ENCODE measurements around the gene TADA1.
A peak's percentile ranks its signal among the peaks of the same experiment; 100 is the strongest.
"Not testable (repeated sequence)": the region's sequence is repeated elsewhere in the genome, so short reads cannot be mapped to it uniquely, and the experiment has no call there.

TADA1 gene

DNA sequence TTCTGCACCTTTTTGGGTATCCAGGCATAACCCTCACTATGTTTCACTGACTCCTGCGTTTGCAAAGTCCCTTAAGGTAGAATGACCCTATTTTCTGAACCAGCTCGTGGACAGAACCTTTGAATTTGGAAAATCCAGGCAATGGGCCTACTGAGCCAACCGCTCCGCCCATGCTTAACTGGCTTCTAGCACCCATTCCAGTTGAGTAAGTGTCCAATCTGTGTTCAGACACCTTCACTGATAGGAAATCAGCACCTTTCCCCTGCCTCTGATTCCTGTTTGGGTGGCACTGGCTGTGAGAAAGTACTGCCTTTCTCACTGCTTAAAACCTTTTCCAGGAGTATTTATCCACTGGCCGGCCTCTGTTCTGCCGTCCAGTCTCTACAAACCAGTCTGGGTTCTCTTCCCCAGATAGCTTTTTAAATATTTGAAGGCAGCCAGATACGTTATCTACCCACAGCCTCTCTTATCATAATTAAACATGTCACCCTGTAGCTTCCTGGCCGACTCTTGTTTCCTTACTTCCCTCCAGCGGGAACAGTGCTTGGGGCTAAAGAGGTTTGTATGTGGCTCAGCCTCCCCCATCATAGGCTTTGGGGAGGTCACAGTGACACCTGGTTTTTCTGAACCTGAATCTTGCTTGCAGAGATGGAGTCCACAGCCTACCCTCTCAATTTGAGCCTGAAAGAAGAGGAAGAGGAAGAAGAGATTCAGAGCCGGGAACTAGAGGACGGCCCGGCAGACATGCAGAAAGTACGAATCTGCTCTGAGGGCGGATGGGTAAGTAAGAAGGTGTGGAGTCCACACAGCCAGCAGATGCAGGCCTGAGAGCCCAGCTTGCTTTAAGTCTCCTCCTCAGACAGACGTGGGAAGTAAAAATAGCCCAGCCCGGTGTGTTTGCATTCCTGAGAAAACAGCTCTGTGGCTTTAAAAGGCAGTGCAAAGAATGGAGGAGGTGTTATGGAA is 35.5 kb downstream of the TADA1 start:
- DNase-seq = no peak

DNA sequence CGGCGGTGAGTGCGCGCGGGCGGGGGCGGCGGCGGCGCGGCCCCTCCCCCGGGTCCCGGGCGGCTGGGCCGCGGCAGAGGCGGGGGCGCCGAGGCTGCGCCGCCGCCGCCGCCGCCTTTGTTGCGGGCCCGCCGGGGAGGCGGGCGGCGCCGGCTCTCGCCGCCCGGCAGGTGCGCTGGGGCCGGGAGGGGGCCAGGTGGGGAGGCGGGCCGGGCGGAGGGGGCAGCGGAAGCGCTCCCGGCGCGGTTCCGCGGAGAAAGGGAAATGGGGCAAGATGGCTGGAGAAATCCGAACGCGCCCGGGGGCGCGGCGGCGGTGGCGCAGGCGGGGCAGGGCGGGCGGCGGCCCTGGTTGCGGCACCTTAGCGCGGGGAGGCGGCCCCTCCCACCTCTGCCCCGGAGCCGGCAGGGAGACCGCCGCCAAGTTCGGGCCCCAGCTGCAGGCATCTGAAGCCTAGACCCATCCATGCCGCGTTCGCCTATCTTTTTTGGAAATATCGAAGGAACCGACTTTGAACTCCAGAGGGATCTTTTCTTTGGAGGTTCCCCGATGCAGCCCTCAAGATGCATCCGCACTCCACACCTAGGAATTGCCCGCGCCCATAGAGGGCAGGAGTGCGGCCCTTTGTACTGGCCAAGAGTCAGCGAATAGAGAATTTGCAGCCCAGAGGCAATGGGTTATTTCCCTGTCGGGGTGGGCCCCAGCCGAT is 36.3 kb downstream of the TADA1 start:
- peak; percentile 53 for DNase-seq

DNA sequence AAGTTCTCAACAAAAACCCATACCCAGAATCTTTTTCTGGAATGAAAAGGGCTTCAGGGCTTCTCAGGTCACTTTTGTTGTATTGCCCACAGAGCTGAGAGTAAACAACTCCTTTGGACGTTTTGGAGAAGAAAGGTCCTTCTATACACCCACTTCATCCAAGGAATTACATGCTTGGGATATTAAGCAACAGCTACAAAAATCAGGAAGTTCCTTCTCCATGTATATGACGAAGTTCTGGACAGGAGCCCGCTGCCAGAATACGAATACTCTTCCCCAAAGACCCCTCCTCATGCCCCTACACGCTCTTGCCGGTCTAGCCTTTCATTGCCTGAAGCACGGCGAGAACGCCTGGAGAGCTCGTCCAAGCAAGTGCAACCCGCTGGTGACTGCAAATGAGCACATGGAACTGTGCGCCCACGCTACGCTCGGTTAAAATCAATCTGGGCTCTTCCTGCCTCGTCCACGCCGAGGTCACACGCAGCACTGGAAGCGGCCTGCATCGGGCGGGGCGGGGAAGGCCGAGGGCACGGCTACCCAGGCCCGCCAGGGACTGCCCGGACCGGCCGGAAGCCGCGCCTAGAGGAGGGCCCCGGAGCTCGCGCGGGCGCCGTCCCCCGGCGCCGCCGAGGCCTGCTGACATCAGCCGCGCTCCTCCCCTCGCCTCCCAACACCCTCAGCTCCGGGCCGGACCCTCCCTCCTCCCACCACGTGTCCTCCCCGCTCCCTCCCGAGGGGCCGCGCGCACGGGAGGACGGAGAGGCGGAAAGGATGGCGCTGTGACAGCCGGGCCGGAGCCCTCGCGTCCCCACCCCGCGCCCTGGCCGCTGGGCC is 37.1 kb downstream of the TADA1 start, which contains the start of gene POGK:
TSS of gene POGK (plus strand) at position 710 of the 834 bp plus-strand sequence. CDS start 1,482 bp downstream, outside the sequence.
- peak; percentile 87 for DNase-seq

DNA sequence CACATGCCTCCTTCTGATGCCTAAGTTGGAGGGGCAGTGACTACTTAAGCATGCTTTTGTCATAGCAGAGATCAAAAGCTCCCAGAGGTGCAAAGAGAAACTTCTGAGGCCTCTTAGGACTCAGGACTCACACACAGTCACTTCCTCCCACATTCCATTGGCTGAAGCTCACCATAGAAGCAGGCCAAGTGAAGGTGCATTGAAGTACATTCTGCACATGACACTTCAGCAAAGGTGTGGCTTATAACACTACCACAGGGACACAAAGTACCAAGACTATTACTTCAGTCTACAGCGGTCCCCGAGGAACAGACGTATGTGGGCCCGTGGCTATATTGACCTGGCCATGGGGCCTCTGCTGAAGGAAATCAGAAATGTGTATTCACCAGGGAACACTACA is 39.3 kb downstream of the TADA1 start:
- no peak for DNase-seq

DNA sequence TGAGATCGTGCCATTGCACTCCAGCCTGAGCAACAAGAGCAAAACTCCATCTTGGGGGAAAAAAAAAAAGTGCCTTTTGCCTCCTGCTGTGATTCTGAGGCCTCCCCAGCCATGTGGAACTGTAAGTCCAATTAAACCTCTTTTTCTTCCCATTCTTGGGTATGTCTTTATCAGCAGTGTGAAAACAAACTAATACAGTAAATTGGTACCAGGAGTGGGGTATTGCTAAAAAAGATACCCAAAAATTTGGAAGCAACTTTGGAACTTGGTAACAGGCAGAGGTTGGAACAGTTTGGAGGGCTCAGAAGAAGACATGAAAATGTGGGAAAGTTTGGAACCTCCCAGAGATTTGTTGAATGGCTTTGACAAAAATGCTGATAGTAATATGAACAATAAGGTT is 46.3 kb downstream of the TADA1 start:
- not testable (repeated sequence) for DNase-seq

DNA sequence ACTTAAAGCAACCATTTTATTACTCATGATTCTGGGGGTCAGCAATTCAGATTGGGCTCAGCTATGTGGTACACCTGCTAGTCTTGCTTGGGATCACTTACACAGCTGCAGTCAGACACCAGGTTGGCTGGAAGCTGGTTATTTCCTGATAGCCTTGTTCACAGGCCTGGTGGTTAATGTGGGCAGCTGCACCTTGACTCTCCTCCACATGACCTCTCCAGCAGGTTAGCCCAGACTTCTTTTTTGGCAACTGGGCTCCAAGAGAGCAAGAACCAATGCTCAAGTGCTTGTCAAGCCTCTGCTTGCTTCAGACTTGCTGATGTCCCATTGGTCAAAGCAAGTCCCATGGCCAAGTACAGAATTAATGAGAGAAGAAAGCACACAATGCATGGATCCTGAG is 48.6 kb downstream of the TADA1 start:
- DNase-seq = no peak

DNA sequence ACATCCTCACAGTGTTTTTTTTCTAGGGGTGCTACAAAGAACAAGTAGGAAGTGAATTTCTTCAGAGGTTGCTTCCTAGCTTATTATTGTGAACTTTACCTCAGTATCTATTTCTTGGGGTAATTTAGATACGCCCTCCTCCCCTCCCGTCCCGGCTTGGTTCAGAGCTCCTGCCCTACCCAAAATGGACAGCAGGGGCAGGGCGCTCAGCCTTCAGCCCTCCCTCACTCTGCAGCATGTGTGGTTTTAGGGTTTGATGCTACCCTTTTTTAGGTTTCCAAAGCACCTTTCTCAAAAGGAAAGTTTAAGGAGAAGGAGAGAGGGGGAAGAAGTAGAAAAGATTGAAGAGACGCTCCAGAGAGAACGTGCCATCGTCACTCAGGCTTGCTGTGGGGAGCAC is 53.7 kb downstream of the TADA1 start:
- no peak for DNase-seq

DNA sequence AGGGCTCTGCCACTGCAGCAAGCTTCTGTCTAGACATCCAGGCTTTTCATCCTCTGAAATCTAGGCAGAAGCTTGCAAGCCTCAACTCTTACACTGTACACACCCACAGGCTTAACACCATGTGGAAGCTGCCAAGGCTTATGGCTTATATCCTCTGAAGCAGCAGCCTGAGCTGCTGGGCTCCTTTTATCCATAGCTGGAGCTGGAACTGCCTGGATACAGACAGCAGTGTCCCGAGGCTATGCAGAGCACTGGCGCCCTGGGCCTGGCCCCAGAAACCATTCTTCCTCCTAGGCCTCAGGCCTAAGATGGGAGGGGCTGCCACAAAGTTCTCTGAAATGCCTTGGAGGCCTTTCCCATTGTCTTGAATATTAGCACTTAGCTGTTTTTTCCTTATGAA is 56.1 kb downstream of the TADA1 start:
- DNase-seq = no peak

DNA sequence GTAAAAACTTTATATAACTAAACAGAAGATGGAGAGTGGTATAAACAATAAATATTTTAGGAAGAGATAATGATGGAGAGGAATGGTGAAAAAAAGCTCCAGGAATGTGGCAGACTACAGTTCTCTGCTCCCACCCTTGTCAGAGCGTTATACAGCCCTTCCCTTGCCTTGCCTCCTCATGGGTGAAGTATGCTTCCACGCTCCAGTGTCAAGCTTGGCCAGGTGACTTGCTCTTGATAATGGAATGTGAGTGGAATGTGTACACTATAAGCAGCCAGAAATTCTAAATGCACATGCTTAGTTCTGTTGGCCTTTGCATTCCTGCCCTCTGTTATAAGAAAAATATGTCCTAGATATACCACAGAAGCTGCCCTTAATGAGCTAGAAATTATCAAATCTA is 61.5 kb downstream of the TADA1 start:
- no peak for DNase-seq

DNA sequence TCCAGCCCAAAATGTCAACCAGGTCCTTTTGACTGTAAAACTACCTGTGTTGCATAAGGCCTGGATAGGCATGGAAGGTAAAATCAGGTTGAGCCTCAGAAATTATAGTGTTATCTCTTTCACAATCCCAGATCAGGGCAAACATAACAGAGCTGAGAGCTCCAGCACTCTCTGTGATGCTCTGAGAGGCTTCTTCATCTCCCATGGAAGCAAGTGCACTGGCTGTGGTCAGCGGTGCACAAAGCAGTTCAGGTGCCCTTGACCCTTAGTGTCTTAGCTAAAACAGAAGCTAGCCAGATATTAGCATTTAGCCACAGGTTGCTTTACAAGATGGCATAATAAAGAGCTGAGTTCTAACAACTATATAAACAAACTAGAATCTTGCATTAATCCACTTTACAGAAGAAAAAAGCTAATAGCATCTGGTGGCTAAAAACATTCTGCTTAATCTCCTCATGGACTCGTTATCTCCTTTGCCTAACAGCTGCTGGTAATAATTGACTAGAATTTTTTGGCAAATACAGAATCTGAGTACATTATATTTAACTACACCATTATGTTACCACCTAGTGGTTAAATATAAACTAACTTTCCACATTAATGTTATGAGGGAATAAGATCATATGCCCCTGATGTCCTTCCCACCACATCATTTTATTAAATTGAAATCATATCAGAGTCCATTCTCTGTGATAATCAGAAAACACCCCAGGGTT is 62.4 kb downstream of the TADA1 start:
- DNase-seq = no peak

DNA sequence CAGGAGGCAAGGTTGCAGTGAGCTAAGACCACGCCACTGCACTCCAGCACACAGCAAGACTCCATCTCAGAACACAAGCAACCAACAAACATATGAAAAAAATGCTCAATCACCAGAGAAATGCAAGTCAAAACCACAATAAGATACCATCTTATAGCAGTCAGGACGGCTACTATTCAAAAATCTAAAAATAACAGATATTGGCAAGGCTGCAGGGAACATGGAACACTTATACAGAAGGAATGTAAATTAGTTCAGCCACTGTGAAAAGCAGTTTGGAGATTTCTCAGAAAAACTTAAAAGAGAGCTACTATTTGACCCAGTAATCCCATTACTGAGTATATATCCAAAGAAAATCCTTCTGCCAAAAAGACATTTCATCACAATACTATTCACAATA is 64.4 kb downstream of the TADA1 start:
- DNase-seq = no peak

DNA sequence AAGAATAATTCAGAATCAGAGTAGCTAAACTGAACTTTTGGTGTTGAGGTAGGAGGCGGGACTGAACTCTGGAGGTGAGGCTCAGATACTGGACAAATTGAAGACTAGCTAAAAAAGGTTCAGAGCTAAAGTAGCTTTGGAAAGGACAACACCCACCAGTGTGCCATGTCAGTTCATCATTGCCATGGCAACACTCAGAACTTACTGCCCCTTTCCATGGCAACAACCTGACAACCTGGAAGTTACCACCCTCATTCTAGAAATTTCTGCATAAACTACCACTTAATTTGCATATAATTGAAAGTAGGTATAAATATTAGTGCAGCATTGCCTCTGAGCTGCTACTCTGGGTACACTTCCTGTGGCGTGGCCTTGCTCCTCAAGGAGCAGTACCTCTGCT is 67.1 kb downstream of the TADA1 start:
- no peak for DNase-seq
